Fibroblast of lung (primary cell): ENCODE data around the gene PTPRM. TPM values are rescaled to one million over a fixed set of nuclear protein-coding genes. Genes with fewer than 3 reads are reported as not detected.
A peak's percentile ranks its signal among the peaks of the same experiment; 100 is the strongest.

Experiments
- DNase-seq, 2 donors: peaks; one replicate each; pipeline versions ENCODE4 v3.0.0 to v3.0.0-alpha.2; 2010; ENCODE audit warnings: low read depth in 2 of 2
- H2AFZ ChIP-seq: 2 replicates; pipeline ENCODE4 v1.5.1; 2012; ENCODE audit warnings: low read length, control low read depth, inconsistent platforms
- H3K27ac ChIP-seq: 2 replicates; pipeline ENCODE4 v1.5.1; 2011; ENCODE audit warnings: low read length, control low read depth; ENCODE audit not compliant: insufficient read depth
- H3K27me3 ChIP-seq: 2 replicates; pipeline ENCODE4 v1.5.1; 2011; ENCODE audit warnings: mild to moderate bottlenecking, low read length; ENCODE audit not compliant: control insufficient read depth, insufficient read depth
- H3K36me3 ChIP-seq: 2 replicates; pipeline ENCODE4 v1.5.1; 2011; ENCODE audit warnings: low read length; ENCODE audit not compliant: control insufficient read depth, insufficient read depth
- H3K4me1 ChIP-seq: 2 replicates; pipeline ENCODE4 v1.5.1; 2011; ENCODE audit warnings: low read length; ENCODE audit not compliant: control insufficient read depth, insufficient read depth; ENCODE audit errors: extremely low read depth
- H3K4me2 ChIP-seq: 2 replicates; pipeline ENCODE4 v1.5.1; 2011; ENCODE audit warnings: low read length, control low read depth; ENCODE audit not compliant: insufficient read depth; ENCODE audit errors: extremely low read depth
- H3K4me3 ChIP-seq, 4 experiments: fragments of 200-600 bp in 1 of 4; sonication (generic) in 1 of 4; replicated peaks in 1 of 4; 2 replicates each; pipeline ENCODE4 v1.5.1; 2011 to 2016; ENCODE audit warnings: low read length in 4 of 4, low read depth in 3 of 4, mild to moderate bottlenecking in 3 of 4, control low read depth in 2 of 4, inconsistent platforms in 1 of 4, mixed read lengths in 1 of 4; ENCODE audit not compliant: insufficient read depth in 1 of 4; ENCODE audit errors: control extremely low read depth in 1 of 4
- H3K79me2 ChIP-seq: 2 replicates; pipeline ENCODE4 v1.5.1; 2012; ENCODE audit warnings: mild to moderate bottlenecking, low read length, inconsistent platforms; ENCODE audit not compliant: control insufficient read depth, insufficient read depth
- H3K9ac ChIP-seq: 2 replicates; pipeline ENCODE4 v1.5.1; 2011; ENCODE audit warnings: mild to moderate bottlenecking, low read length, control low read depth; ENCODE audit not compliant: insufficient read depth
- H3K9me3 ChIP-seq: 2 replicates; pipeline ENCODE4 v1.5.1; 2012; ENCODE audit warnings: low read depth, low read length; ENCODE audit not compliant: control insufficient read depth, insufficient read depth
- H4K20me1 ChIP-seq: 2 replicates; pipeline ENCODE4 v1.5.1; 2011; ENCODE audit warnings: low read length; ENCODE audit not compliant: control insufficient read depth, insufficient read depth; ENCODE audit errors: extremely low read depth
- EZH2 ChIP-seq: IDR thresholded peaks from 2 replicates; pipeline ENCODE4 v1.5.1; 2012; ENCODE audit warnings: low read length, control low read depth, mild to moderate bottlenecking; ENCODE audit errors: missing control alignments
- polyA plus RNA-seq, 2 donors: library from polyadenylated mRNA; depleted of rRNA in 1 of 2; stranded (reverse) in 1 of 2; unstranded in 1 of 2; fragments of >200 nt; gene quantifications; 2 replicates each; pipeline ENCODE4 v1.2.1, GENCODE V29; 2011 to 2012; ENCODE audit warnings: missing spikeins in 1 of 2
- total RNA-seq: library from RNA; depleted of rRNA; stranded (reverse); fragments of >200 nt; gene quantifications from 2 replicates; pipeline ENCODE4 v1.2.1, GENCODE V29; 2014
- TF ChIP-seq, protein P1 (sequence below), 2 donors: IDR thresholded peaks in 1 of 2; conservative IDR thresholded peaks in 1 of 2; 1 replicate in 1 of 2; 2 replicates in 1 of 2; pipeline ENCODE4 v1.5.1; 2011 to 2012; ENCODE audit warnings: low read length in 2 of 2, control low read depth in 1 of 2, inconsistent platforms in 1 of 2, low read depth in 1 of 2, mild to moderate bottlenecking in 1 of 2

PTPRM gene
- total and polyA plus RNA-seq, 2 donors (not counting 1 experiment from before 2014, with no cell fraction given) = 86.6 to 87.0 TPM

GRCh38 chr18:8368512-8369217 is 801.5 kb downstream of the PTPRM start:
- Histone ChIP-seq H3K79me2 (no peaks in the 10 kb centered on the region), H3K36me3 (no peaks in the 10 kb centered on the region), H3K4me3 (no peak overlapping the region), H3K4me2 (no peak overlapping the region), H3K27me3 (no peaks in the 10 kb centered on the region), H3K27ac (no peak overlapping the region), H3K9ac (no peak overlapping the region), H4K20me1 (no peaks in the 10 kb centered on the region), H3K4me1 (no peaks in the 10 kb centered on the region), H2AFZ (no peak overlapping the region), H3K9me3 (no peaks in the 10 kb centered on the region)
- TF ChIP-seq, protein P1, sequence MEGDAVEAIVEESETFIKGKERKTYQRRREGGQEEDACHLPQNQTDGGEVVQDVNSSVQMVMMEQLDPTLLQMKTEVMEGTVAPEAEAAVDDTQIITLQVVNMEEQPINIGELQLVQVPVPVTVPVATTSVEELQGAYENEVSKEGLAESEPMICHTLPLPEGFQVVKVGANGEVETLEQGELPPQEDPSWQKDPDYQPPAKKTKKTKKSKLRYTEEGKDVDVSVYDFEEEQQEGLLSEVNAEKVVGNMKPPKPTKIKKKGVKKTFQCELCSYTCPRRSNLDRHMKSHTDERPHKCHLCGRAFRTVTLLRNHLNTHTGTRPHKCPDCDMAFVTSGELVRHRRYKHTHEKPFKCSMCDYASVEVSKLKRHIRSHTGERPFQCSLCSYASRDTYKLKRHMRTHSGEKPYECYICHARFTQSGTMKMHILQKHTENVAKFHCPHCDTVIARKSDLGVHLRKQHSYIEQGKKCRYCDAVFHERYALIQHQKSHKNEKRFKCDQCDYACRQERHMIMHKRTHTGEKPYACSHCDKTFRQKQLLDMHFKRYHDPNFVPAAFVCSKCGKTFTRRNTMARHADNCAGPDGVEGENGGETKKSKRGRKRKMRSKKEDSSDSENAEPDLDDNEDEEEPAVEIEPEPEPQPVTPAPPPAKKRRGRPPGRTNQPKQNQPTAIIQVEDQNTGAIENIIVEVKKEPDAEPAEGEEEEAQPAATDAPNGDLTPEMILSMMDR (conservative IDR thresholded peaks at IDR 0.05 in 1 of 2, IDR thresholded peaks at IDR 0.05 in 1 of 2; ENCODE audit: low read depth in 1 of 2, low read length in 2 of 2) = no peak
- no peak for TF ChIP-seq EZH2
- DNase-seq = peak in 1 of 2 donors; percentile 12

DNA sequence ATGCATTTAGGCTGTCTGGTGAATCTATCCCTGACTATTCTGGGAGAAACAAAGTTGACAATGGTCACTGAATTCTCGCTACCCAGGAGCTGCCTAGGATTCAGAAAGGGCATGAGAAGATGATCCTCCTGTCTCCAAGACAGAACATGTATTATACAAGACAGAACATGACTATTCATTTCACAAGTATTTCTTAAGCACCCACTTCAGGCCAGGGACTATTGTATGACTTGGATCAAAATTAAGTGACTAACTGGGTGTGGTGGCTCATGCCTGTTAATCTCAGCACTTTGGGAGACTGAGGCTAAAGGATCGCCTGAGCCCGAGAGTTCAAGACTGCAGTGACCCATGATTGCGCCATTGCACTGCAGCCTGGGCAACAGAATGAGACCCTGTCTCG is 806.4 kb downstream of the PTPRM start:
- Histone ChIP-seq H3K9ac (no peak overlapping the region), H3K27me3 (no peaks in the 10 kb centered on the region), H3K27ac (no peak overlapping the region), H4K20me1 (no peaks in the 10 kb centered on the region), H3K9me3 (no peaks in the 10 kb centered on the region), H3K4me1 (no peaks in the 10 kb centered on the region), H3K4me3 (no peak overlapping the region), H3K36me3 (no peaks in the 10 kb centered on the region), H3K79me2 (no peaks in the 10 kb centered on the region), H3K4me2 (no peak overlapping the region), H2AFZ (no peak overlapping the region)
- TF ChIP-seq EZH2 = no peak
- TF ChIP-seq, protein P1 (conservative IDR thresholded peaks at IDR 0.05 in 1 of 2, IDR thresholded peaks at IDR 0.05 in 1 of 2; ENCODE audit: low read depth in 1 of 2, low read length in 2 of 2) = no peak
- peak in 1 of 2 donors; percentile 23 for DNase-seq

DNA sequence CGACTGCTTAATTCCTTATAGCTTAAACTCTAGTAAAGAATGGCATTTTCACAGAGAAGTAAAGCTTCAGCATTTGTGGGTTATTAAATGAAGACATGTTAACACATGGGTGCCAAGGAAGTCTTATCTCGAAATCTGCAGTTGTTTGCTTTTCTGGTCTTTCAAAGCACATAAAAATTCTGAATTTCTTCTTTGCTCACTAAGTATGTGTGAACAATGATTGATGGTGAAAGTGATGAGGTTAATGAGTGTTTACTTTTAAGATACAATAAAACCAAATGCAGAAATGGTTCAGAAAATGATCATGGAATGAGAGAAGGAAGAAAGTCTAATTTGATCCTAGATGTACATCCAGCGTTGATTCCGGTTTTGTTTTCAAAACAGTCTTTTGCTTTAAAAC is 807.6 kb downstream of the PTPRM start:
- H3K9ac ChIP-seq = no peak overlapping the region
- H2AFZ ChIP-seq = no peak overlapping the region
- H3K27ac ChIP-seq = no peak overlapping the region
- TF ChIP-seq, protein P1 (conservative IDR thresholded peaks at IDR 0.05 in 1 of 2, IDR thresholded peaks at IDR 0.05 in 1 of 2; ENCODE audit: low read depth in 1 of 2, low read length in 2 of 2) = no peak
- TF ChIP-seq EZH2 = no peak
- H3K27me3 ChIP-seq = no peaks in the 10 kb centered on the region
- no peak overlapping the region for H3K4me3 ChIP-seq
- DNase-seq = peak in 1 of 2 donors; percentile 13
- no peak overlapping the region for H3K4me2 ChIP-seq
- no peaks in the 10 kb centered on the region for H3K36me3 ChIP-seq
- no peaks in the 10 kb centered on the region for H3K9me3 ChIP-seq
- H4K20me1 ChIP-seq = no peaks in the 10 kb centered on the region
- no peaks in the 10 kb centered on the region for H3K4me1 ChIP-seq
- H3K79me2 ChIP-seq = no peaks in the 10 kb centered on the region
